DOHH2 (cell line): Measurements from ENCODE around the gene SLC16A6.
"Not testable (repeated sequence)": the region's sequence is repeated elsewhere in the genome, so short reads cannot be mapped to it uniquely, and the experiment has no call there.

Source experiments
- EZH2phosphoT487 ChIP-seq: fragments of 200-600 bp; sonication (generic); IDR thresholded peaks from 2 replicates; pipeline ENCODE4 v1.6.1; 2017; ENCODE audit warnings: borderline replicate concordance, mild to moderate bottlenecking, antibody characterized with exemption, low read length, moderate library complexity, mixed read lengths
- TF ChIP-seq, protein P1 (sequence below): fragments of 200-600 bp; sonication (generic); IDR thresholded peaks from one replicate; pipeline ENCODE4 v1.5.1; 2014; ENCODE audit warnings: antibody characterized with exemption, mild to moderate bottlenecking, low read depth, low read length; ENCODE audit not compliant: poor library complexity, severe bottlenecking

DNA sequence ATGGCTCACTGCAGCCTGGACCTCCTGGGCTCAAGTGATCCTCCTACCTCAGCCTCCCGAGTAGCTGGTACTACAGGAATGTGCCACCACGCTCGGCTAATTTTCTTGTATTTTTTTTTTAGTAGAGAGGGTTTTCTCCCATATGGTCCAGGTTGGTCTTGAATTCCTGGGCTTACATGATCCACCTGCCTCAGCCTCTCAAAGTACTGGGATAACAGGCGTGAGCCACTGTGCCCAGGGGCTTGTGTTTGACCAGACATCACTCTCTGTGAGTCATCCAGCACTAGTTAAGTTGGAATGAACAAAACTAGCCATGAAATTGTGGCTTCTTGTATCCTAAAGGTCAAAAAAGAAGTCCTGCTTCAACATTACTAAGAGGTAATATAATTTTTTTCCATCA is 59.8 kb downstream of the SLC16A6 start:
- TF ChIP-seq, protein P1, sequence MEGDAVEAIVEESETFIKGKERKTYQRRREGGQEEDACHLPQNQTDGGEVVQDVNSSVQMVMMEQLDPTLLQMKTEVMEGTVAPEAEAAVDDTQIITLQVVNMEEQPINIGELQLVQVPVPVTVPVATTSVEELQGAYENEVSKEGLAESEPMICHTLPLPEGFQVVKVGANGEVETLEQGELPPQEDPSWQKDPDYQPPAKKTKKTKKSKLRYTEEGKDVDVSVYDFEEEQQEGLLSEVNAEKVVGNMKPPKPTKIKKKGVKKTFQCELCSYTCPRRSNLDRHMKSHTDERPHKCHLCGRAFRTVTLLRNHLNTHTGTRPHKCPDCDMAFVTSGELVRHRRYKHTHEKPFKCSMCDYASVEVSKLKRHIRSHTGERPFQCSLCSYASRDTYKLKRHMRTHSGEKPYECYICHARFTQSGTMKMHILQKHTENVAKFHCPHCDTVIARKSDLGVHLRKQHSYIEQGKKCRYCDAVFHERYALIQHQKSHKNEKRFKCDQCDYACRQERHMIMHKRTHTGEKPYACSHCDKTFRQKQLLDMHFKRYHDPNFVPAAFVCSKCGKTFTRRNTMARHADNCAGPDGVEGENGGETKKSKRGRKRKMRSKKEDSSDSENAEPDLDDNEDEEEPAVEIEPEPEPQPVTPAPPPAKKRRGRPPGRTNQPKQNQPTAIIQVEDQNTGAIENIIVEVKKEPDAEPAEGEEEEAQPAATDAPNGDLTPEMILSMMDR: not testable (repeated sequence)
- not testable (repeated sequence) for TF ChIP-seq EZH2phosphoT487
